Endothelial cell of umbilical vein (primary cell): ENCODE data around the gene NAA38. TPM values are rescaled to one million over a fixed set of nuclear protein-coding genes. Genes with fewer than 3 reads are reported as not detected.

ENCODE experiments used
- BruUV-seq: library from RNA; stranded (reverse); fragments of 400-500 nt; replicated peaks from 2 replicates; lab custom pipeline; 2021; lab: Mats Ljungman, UMichigan
- CTCF ChIA-PET: fragments of 300-600, 350-600 bp; sonication (Branson Sonifier 250); formaldehyde crosslinking; loops from one replicate; lab custom pipeline; 2021; ENCODE audit warnings: antibody characterized with exemption, inconsistent platforms; lab: Charles Lee
- POLR2A ChIA-PET: fragments of 300-600, 350-600 bp; sonication (Branson Sonifier 250); formaldehyde crosslinking; loops from one replicate; lab custom pipeline; 2021; ENCODE audit warnings: antibody characterized with exemption, inconsistent platforms; lab: Charles Lee
- DNase-seq: peaks from one replicate; pipeline ENCODE4 v3.0.0-alpha.2; 2011; ENCODE audit warnings: low read depth, low spot score
- FAIRE-seq: peaks from 2 replicates; lab custom pipeline; 2011; peaks lifted over from hg19 to GRCh38; lab: Jason Lieb, UNC
- H2AFZ ChIP-seq: 2 replicates; pipeline ENCODE4 v1.6.0; 2012; ENCODE audit warnings: low read depth, low read length, control low read depth, inconsistent platforms
- H3K27ac ChIP-seq: 2 replicates; pipeline ENCODE4 v1.5.1; 2011; ENCODE audit warnings: low read depth, mild to moderate bottlenecking, control low read depth, low read length, moderate library complexity; ENCODE audit not compliant: insufficient read depth
- H3K27me3 ChIP-seq, 2 experiments: 2 replicates each; pipeline versions ENCODE4 v1.6.0 to v1.6.1; 2011; ENCODE audit warnings: low read length in 2 of 2, mixed read lengths in 1 of 2; ENCODE audit not compliant: control insufficient read depth in 2 of 2, insufficient read depth in 2 of 2
- H3K36me3 ChIP-seq, 2 experiments: 2 replicates in 1 of 2; 3 replicates in 1 of 2; pipeline ENCODE4 v1.5.1; 2011; ENCODE audit warnings: low read length in 2 of 2, mild to moderate bottlenecking in 1 of 2, moderate library complexity in 1 of 2; ENCODE audit not compliant: control insufficient read depth in 2 of 2, insufficient read depth in 2 of 2; ENCODE audit errors: extremely low read depth in 1 of 2
- H3K4me1 ChIP-seq: 3 replicates; pipeline ENCODE4 v1.5.1; 2011; ENCODE audit warnings: mild to moderate bottlenecking, low read length; ENCODE audit not compliant: control insufficient read depth, insufficient read depth; ENCODE audit errors: extremely low read depth
- H3K4me2 ChIP-seq: 2 replicates; pipeline ENCODE4 v1.6.1; 2011; ENCODE audit warnings: low read length, control low read depth, mixed read lengths; ENCODE audit not compliant: insufficient read depth
- H3K4me3 ChIP-seq, 3 experiments: fragments of 200-600 bp in 1 of 3; sonication (generic), shearing (Covaris generic) in 1 of 3; replicated peaks in 1 of 3; 2 replicates each; pipeline ENCODE4 v1.5.1; 2011 to 2016; ENCODE audit warnings: control low read depth in 3 of 3, low read length in 3 of 3, mild to moderate bottlenecking in 2 of 3, inconsistent platforms in 1 of 3, low read depth in 1 of 3, moderate library complexity in 1 of 3; ENCODE audit not compliant: insufficient read depth in 1 of 3
- H3K79me2 ChIP-seq: 2 replicates; pipeline ENCODE4 v1.6.0; 2012; ENCODE audit warnings: low read length, inconsistent platforms; ENCODE audit not compliant: control insufficient read depth, insufficient read depth
- H3K9ac ChIP-seq: replicated peaks from 2 replicates; pipeline ENCODE3; 2011; ENCODE audit warnings: low read length, control low read depth; ENCODE audit not compliant: insufficient read depth; ENCODE audit errors: extremely low read depth
- H3K9me1 ChIP-seq: replicated peaks from 3 replicates; pipeline ENCODE4 v1.6.0; 2011; ENCODE audit warnings: mild to moderate bottlenecking, low read length; ENCODE audit not compliant: control insufficient read depth, insufficient read depth; ENCODE audit errors: extremely low read depth
- H3K9me3 ChIP-seq: replicated peaks from 2 replicates; pipeline ENCODE4 v1.5.1; 2012; ENCODE audit warnings: low read length, inconsistent platforms; ENCODE audit not compliant: control insufficient read depth, insufficient read depth
- H4K20me1 ChIP-seq: replicated peaks from 2 replicates; pipeline ENCODE3; 2011; ENCODE audit warnings: mild to moderate bottlenecking, low read length; ENCODE audit not compliant: control insufficient read depth, insufficient read depth; ENCODE audit errors: extremely low read depth
- EZH2 ChIP-seq: IDR thresholded peaks from 2 replicates; pipeline ENCODE4 v1.6.1; 2012; ENCODE audit warnings: borderline replicate concordance, low read depth, mild to moderate bottlenecking, moderate library complexity, low read length, inconsistent platforms; ENCODE audit not compliant: severe bottlenecking
- FOS ChIP-seq: IDR thresholded peaks from 2 replicates; pipeline ENCODE4 v1.6.1; 2011; ENCODE audit warnings: mild to moderate bottlenecking, low read length, moderate library complexity, borderline replicate concordance; ENCODE audit not compliant: insufficient read depth
- GATA2 ChIP-seq: IDR thresholded peaks from 2 replicates; pipeline ENCODE4 v1.7.0; 2011; ENCODE audit warnings: low read depth, mild to moderate bottlenecking, moderate library complexity, mixed read lengths, low read length; ENCODE audit not compliant: insufficient read length, insufficient read depth
- JUN ChIP-seq: IDR thresholded peaks from 2 replicates; pipeline ENCODE4 v1.6.1; 2011; ENCODE audit warnings: borderline replicate concordance, low read depth; ENCODE audit not compliant: insufficient read length, insufficient read depth
- MYC ChIP-seq: IDR thresholded peaks from one replicate; pipeline ENCODE4 v1.6.1; 2011; ENCODE audit warnings: mild to moderate bottlenecking, low read depth, low read length
- POLR2A ChIP-seq: IDR thresholded peaks from 2 replicates; pipeline ENCODE4 v1.6.1; 2012; ENCODE audit warnings: low read depth, mild to moderate bottlenecking, control low read depth, low read length
- POLR2AphosphoS5 ChIP-seq: IDR thresholded peaks from 2 replicates; pipeline ENCODE4 v1.6.1; 2012; ENCODE audit warnings: low read depth, mild to moderate bottlenecking, control low read depth, low read length, moderate library complexity; ENCODE audit not compliant: insufficient read depth
- dilution Hi-C: fragments of 300-500 bp; cut with MboI; formaldehyde crosslinking; loops from one replicate; pipeline ENCODE4 v1.15.0; 2019; ENCODE audit warnings: low sequenced_read_pairs; ENCODE audit not compliant: extremely low pct_ligation_motif_present
- intact Hi-C: fragments of 100-400 bp; cut with micrococcal nuclease; formaldehyde crosslinking; loops from one replicate; pipeline ENCODE4 v1.10.0; 2022
- polyA plus RNA-seq, 4 experiments: library from polyadenylated mRNA; depleted of rRNA in 3 of 4; stranded (reverse) in 3 of 4; unstranded in 1 of 4; fragments of >200 nt; gene quantifications; 2 replicates each; pipeline versions ENCODE4 v1.2.1 to v1.2.3, GENCODE V29; 2011 to 2012; ENCODE audit warnings: missing spikeins in 1 of 4
- total RNA-seq: library from RNA; stranded (reverse); gene quantifications from 2 replicates; pipeline ENCODE4 v1.2.3, GENCODE V29; 2021
- TF ChIP-seq, protein P1 (sequence below), 2 donors: IDR thresholded peaks; 1 replicate in 1 of 2; 2 replicates in 1 of 2; pipeline ENCODE4 v1.5.1; 2011; ENCODE audit warnings: low read length in 2 of 2, mild to moderate bottlenecking in 2 of 2, moderate library complexity in 2 of 2, control low read depth in 1 of 2, inconsistent platforms in 1 of 2, low read depth in 1 of 2; ENCODE audit not compliant: insufficient read depth in 1 of 2; ENCODE audit errors: extremely low read depth in 1 of 2
- TF ChIP-seq, protein P2 (sequence below): IDR thresholded peaks from 2 replicates; pipeline ENCODE4 v1.6.1; 2011; ENCODE audit not compliant: insufficient read depth, insufficient read length

Gene NAA38
- total and polyA plus RNA-seq, 2 donors (not counting 3 experiments of a cell fraction or from before 2014, with no cell fraction given), result 119 to 267 TPM

- dilution Hi-C loops (no loop called here), intact Hi-C loops (loop anchor here (5.0 kb wide), 1 partner anchor 266 kb away; no protein-coding TSS in a partner anchor)
- peak overlapping the region in 1 of 3 experiments; percentile 14 for H3K4me3 ChIP-seq
- H2AFZ ChIP-seq, result no peak overlapping the region
- BruUV-seq, result no TSS peak
- no peak overlapping the region for H3K27ac ChIP-seq
- DNase-seq, result no peak
- TF ChIP-seq POLR2AphosphoS5, result no peak
- TF ChIP-seq, protein P1, sequence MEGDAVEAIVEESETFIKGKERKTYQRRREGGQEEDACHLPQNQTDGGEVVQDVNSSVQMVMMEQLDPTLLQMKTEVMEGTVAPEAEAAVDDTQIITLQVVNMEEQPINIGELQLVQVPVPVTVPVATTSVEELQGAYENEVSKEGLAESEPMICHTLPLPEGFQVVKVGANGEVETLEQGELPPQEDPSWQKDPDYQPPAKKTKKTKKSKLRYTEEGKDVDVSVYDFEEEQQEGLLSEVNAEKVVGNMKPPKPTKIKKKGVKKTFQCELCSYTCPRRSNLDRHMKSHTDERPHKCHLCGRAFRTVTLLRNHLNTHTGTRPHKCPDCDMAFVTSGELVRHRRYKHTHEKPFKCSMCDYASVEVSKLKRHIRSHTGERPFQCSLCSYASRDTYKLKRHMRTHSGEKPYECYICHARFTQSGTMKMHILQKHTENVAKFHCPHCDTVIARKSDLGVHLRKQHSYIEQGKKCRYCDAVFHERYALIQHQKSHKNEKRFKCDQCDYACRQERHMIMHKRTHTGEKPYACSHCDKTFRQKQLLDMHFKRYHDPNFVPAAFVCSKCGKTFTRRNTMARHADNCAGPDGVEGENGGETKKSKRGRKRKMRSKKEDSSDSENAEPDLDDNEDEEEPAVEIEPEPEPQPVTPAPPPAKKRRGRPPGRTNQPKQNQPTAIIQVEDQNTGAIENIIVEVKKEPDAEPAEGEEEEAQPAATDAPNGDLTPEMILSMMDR (IDR thresholded peaks at IDR 0.05; ENCODE audit: extremely low read depth in 1 of 2, insufficient read depth in 1 of 2, low read depth in 1 of 2, low read length in 2 of 2), result no peak
- no peak for TF ChIP-seq EZH2
- TF ChIP-seq GATA2, result no peak
- no peak for TF ChIP-seq MYC
- TF ChIP-seq POLR2A, result no peak
- no peak for TF ChIP-seq FOS
- TF ChIP-seq, protein P2, sequence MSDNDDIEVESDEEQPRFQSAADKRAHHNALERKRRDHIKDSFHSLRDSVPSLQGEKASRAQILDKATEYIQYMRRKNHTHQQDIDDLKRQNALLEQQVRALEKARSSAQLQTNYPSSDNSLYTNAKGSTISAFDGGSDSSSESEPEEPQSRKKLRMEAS, result no peak
- no peak for TF ChIP-seq JUN
- H4K20me1 ChIP-seq, result no peaks in the 10 kb centered on the region
- ChIA-PET CTCF (interaction anchor here (0.7 to 1.4 kb wide), 2 partner anchors 13 to 95 kb away, joined by 4 to 5 read pairs; no protein-coding TSS in a partner anchor), POLR2A (no interaction called here)
- no peaks in the 10 kb centered on the region for H3K79me2 ChIP-seq
- H3K9ac ChIP-seq, result peak overlapping the region; percentile 15
- H3K4me2 ChIP-seq, result peak overlapping the region; percentile 66
- FAIRE-seq, result no peak
- no peaks in the 10 kb centered on the region for H3K27me3 ChIP-seq
- peaks cover 40% of the 10 kb centered on the region for H3K4me1 ChIP-seq
- H3K9me3 ChIP-seq, result no peaks in the 10 kb centered on the region
- H3K9me1 ChIP-seq, result no peaks in the 10 kb centered on the region
- peaks cover 0 to 2% of the 10 kb centered on the region in 2 experiments for H3K36me3 ChIP-seq
Measured at GRCh38 chr17:7838090-7839075, 19.0 kb downstream of the NAA38 start.
